ENCODE results near the gene CDK9.
"Not testable (repeated sequence)": the region's sequence is repeated elsewhere in the genome, so short reads cannot be mapped to it uniquely, and the experiment has no call there.

The CDK9 gene

GRCh38 chr9:127835991-127836516, 50.2 kb downstream of the CDK9 start:
- TF ChIP-seq, protein P1, sequence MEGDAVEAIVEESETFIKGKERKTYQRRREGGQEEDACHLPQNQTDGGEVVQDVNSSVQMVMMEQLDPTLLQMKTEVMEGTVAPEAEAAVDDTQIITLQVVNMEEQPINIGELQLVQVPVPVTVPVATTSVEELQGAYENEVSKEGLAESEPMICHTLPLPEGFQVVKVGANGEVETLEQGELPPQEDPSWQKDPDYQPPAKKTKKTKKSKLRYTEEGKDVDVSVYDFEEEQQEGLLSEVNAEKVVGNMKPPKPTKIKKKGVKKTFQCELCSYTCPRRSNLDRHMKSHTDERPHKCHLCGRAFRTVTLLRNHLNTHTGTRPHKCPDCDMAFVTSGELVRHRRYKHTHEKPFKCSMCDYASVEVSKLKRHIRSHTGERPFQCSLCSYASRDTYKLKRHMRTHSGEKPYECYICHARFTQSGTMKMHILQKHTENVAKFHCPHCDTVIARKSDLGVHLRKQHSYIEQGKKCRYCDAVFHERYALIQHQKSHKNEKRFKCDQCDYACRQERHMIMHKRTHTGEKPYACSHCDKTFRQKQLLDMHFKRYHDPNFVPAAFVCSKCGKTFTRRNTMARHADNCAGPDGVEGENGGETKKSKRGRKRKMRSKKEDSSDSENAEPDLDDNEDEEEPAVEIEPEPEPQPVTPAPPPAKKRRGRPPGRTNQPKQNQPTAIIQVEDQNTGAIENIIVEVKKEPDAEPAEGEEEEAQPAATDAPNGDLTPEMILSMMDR (conservative IDR thresholded peaks at IDR 0.05) = no peak
- no peak overlapping the region for H3K27ac ChIP-seq

DNA sequence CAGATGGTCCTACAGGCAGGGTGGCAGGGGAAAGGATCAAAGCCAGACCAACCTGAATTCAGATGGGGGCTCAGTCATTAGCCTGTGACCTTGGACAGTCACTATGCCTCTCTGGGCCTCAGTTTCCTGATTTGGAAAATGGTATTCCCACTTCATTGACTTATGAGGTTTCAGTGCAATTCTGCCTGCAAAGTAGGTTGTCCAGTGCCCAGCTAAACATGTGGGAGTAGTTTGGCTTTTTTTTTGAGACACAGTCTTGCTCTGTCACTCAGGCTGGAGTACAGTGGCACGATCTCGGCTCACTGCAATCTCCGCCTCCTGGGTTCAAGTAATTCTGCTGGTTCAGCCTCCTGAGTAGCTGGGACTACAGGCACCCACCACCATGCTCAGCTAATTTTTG, 50.7 kb downstream of the CDK9 start:
- H3K27ac ChIP-seq = not testable (repeated sequence)

- TF ChIP-seq, protein P1 (conservative IDR thresholded peaks at IDR 0.05) = no peak
- no peak overlapping the region for H3K27ac ChIP-seq
These were observed 51.5 kb downstream of the CDK9 start for GRCh38 chr9:127837346-127837745.

DNA sequence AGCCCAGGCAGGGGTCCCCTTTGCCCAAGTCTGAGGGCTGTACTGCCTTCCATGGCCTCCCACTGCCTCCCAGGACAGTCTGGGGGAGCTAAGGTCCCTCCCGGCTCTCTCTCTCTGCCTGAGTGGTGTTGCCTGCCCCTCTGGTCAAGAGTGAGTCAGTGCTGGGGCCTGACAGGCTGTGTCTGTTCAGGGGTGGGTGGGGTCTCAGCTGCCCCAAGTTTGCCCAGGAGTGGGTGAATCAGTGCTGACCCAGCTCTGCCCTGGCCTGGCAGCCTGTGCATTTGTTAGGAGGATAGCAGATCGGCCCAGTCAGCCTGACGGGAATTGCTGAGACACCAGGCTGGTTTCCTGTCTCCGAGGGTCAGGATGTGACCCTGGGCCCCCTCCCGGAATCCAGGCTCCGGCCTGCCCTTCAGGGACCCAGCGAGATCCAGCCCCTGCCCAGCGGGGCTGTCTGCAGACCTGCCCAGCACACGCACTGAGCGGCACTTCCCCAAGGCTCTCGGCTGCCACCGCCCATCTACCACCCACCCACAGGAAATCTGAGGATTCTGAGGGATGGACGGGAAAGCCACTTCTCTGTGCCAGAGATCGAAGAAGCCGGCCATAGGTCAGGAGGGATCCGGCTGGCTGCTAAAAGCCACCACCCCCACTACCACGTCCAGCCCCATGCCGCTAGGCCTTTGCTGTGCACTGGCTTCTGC, 52.7 kb downstream of the CDK9 start:
- TF ChIP-seq, protein P1 (conservative IDR thresholded peaks at IDR 0.05) = no peak
- H3K27ac ChIP-seq = no peak overlapping the region

All from VCaP (cell line).